Effector memory CD4-positive, alpha-beta T cell (primary cell): ENCODE measurements around the gene CA10.

ENCODE experiments used
- DNase-seq, 3 donors: peaks; one replicate each; pipeline ENCODE4 v3.0.0-alpha.2; 2020
- H3K27ac ChIP-seq: 2 replicates; pipeline ENCODE4 v1.7.0; 2013; ENCODE audit warnings: mild to moderate bottlenecking, low read length, moderate library complexity; ENCODE audit not compliant: insufficient read depth, poor library complexity, severe bottlenecking
- H3K27me3 ChIP-seq: replicated peaks from 2 replicates; pipeline ENCODE4 v1.7.0; 2013; ENCODE audit warnings: mild to moderate bottlenecking, low read length; ENCODE audit not compliant: insufficient read depth, control insufficient read depth, poor library complexity, severe bottlenecking
- H3K36me3 ChIP-seq: 2 replicates; pipeline ENCODE4 v1.7.0; 2013; ENCODE audit warnings: mild to moderate bottlenecking, low read length, moderate library complexity; ENCODE audit not compliant: control insufficient read depth, insufficient read depth
- H3K4me1 ChIP-seq: 2 replicates; pipeline ENCODE4 v1.7.0; 2013; ENCODE audit warnings: low read length, mild to moderate bottlenecking; ENCODE audit not compliant: control insufficient read depth, insufficient read depth, poor library complexity, severe bottlenecking
- H3K4me3 ChIP-seq: 2 replicates; pipeline ENCODE4 v1.7.0; 2013; ENCODE audit warnings: low read length, low read depth, mild to moderate bottlenecking; ENCODE audit not compliant: insufficient read depth, poor library complexity, severe bottlenecking
- H3K9me3 ChIP-seq: 2 replicates; pipeline ENCODE4 v1.7.0; 2013; ENCODE audit warnings: mild to moderate bottlenecking, low read length, moderate library complexity; ENCODE audit not compliant: control insufficient read depth

CA10 gene

GRCh38 chr17:51908841-51909537, 249.5 kb downstream of the CA10 start:
- Histone ChIP-seq H3K27me3 (no peaks in the 10 kb centered on the region), H3K36me3 (no peaks in the 10 kb centered on the region), H3K4me3 (no peak overlapping the region), H3K4me1 (no peaks in the 10 kb centered on the region), H3K9me3 (no peaks in the 10 kb centered on the region), H3K27ac (no peak overlapping the region)
- no peak for DNase-seq

- H3K4me1 ChIP-seq, result no peaks in the 10 kb centered on the region
- no peak for DNase-seq
- no peak overlapping the region for H3K4me3 ChIP-seq
- no peaks in the 10 kb centered on the region for H3K36me3 ChIP-seq
- H3K27me3 ChIP-seq, result no peaks in the 10 kb centered on the region
- no peaks in the 10 kb centered on the region for H3K9me3 ChIP-seq
- H3K27ac ChIP-seq, result no peak overlapping the region
These were observed 251.5 kb downstream of the CA10 start for GRCh38 chr17:51907041-51907440.

- Histone ChIP-seq H3K4me1 (no peaks in the 10 kb centered on the region), H3K27ac (no peak overlapping the region), H3K4me3 (no peak overlapping the region), H3K27me3 (no peaks in the 10 kb centered on the region), H3K9me3 (no peaks in the 10 kb centered on the region), H3K36me3 (no peaks in the 10 kb centered on the region)
- DNase-seq, result no peak
These were observed 254.1 kb downstream of the CA10 start for GRCh38 chr17:51904379-51904778.

- Histone ChIP-seq H3K27ac (no peak overlapping the region), H3K27me3 (no peaks in the 10 kb centered on the region), H3K4me1 (no peaks in the 10 kb centered on the region), H3K36me3 (no peaks in the 10 kb centered on the region), H3K9me3 (no peaks in the 10 kb centered on the region), H3K4me3 (no peak overlapping the region)
- DNase-seq, result no peak
These were observed 257.3 kb downstream of the CA10 start for GRCh38 chr17:51901242-51901641.

- Histone ChIP-seq H3K27me3 (no peaks in the 10 kb centered on the region), H3K36me3 (no peaks in the 10 kb centered on the region), H3K27ac (no peak overlapping the region), H3K4me3 (no peak overlapping the region), H3K9me3 (no peaks in the 10 kb centered on the region), H3K4me1 (no peaks in the 10 kb centered on the region)
- DNase-seq, result no peak
These were observed 266.6 kb downstream of the CA10 start for GRCh38 chr17:51891936-51892335.

GRCh38 chr17:51890710-51891109, 267.8 kb downstream of the CA10 start:
- H3K27ac ChIP-seq, result no peak overlapping the region
- no peaks in the 10 kb centered on the region for H3K4me1 ChIP-seq
- H3K36me3 ChIP-seq, result no peaks in the 10 kb centered on the region
- H3K27me3 ChIP-seq, result no peaks in the 10 kb centered on the region
- no peak for DNase-seq
- H3K4me3 ChIP-seq, result no peak overlapping the region
- no peaks in the 10 kb centered on the region for H3K9me3 ChIP-seq

- no peaks in the 10 kb centered on the region for H3K9me3 ChIP-seq
- H3K4me1 ChIP-seq, result no peaks in the 10 kb centered on the region
- no peak overlapping the region for H3K27ac ChIP-seq
- no peak overlapping the region for H3K4me3 ChIP-seq
- no peaks in the 10 kb centered on the region for H3K36me3 ChIP-seq
- no peaks in the 10 kb centered on the region for H3K27me3 ChIP-seq
- DNase-seq, result no peak
These were observed 269.7 kb downstream of the CA10 start for GRCh38 chr17:51888816-51889215.

- Histone ChIP-seq H3K27me3 (no peaks in the 10 kb centered on the region), H3K4me1 (no peaks in the 10 kb centered on the region), H3K9me3 (no peaks in the 10 kb centered on the region), H3K4me3 (no peak overlapping the region), H3K27ac (no peak overlapping the region), H3K36me3 (no peaks in the 10 kb centered on the region)
- DNase-seq, result no peak
These were observed 281.5 kb downstream of the CA10 start for GRCh38 chr17:51876986-51877385.

- no peaks in the 10 kb centered on the region for H3K9me3 ChIP-seq
- no peak overlapping the region for H3K27ac ChIP-seq
- H3K27me3 ChIP-seq, result no peaks in the 10 kb centered on the region
These were observed 285.2 kb downstream of the CA10 start for GRCh38 chr17:51873302-51873701.

GRCh38 chr17:51869387-51869786, 289.1 kb downstream of the CA10 start:
- H3K4me3 ChIP-seq, result no peak overlapping the region
- no peaks in the 10 kb centered on the region for H3K36me3 ChIP-seq
- no peaks in the 10 kb centered on the region for H3K27me3 ChIP-seq
- no peak overlapping the region for H3K27ac ChIP-seq
- H3K9me3 ChIP-seq, result no peaks in the 10 kb centered on the region
- no peaks in the 10 kb centered on the region for H3K4me1 ChIP-seq
- DNase-seq, result no peak

More at GRCh38 chr17:51873302-51873701, 285.2 kb downstream of the CA10 start:
- H3K4me3 ChIP-seq, result no peak overlapping the region
- no peaks in the 10 kb centered on the region for H3K36me3 ChIP-seq
- no peaks in the 10 kb centered on the region for H3K4me1 ChIP-seq
- no peak for DNase-seq
